ENCODE measurements around the gene ADAR.

ADAR gene

GRCh38 chr1:154616659-154617345, 8.8 kb upstream of the ADAR start:
- Histone ChIP-seq H3K36me3 (ENCODE audit: control insufficient read depth in 2 of 2, insufficient read depth in 2 of 2, low read length in 2 of 2) (no peaks in the 10 kb centered on the region), H3K27me3 (ENCODE audit: control insufficient read depth in 2 of 2, insufficient read depth in 2 of 2, low read length in 2 of 2) (no peaks in the 10 kb centered on the region), H3K9ac (ENCODE audit: low read depth in 1 of 2, low read length in 2 of 2) (no peak overlapping the region), H3K27ac (ENCODE audit: low read depth in 2 of 2, low read length in 2 of 2) (no peak overlapping the region), H3K9me3 (ENCODE audit: control insufficient read depth in 2 of 2, low read length in 2 of 2) (no peaks in the 10 kb centered on the region), H3K4me1 (ENCODE audit: control insufficient read depth in 2 of 2, insufficient read depth in 2 of 2, low read length in 2 of 2) (no peaks in the 10 kb centered on the region), H3K4me3 (ENCODE audit: low read length in 2 of 2) (no peak overlapping the region)

- Histone ChIP-seq H3K27ac (ENCODE audit: low read depth in 2 of 2, low read length in 2 of 2) (no peak overlapping the region), H3K4me3 (ENCODE audit: low read length in 2 of 2) (no peak overlapping the region), H3K9ac (ENCODE audit: low read depth in 1 of 2, low read length in 2 of 2) (no peak overlapping the region), H3K27me3 (ENCODE audit: control insufficient read depth in 2 of 2, insufficient read depth in 2 of 2, low read length in 2 of 2) (no peaks in the 10 kb centered on the region), H3K4me1 (ENCODE audit: control insufficient read depth in 2 of 2, insufficient read depth in 2 of 2, low read length in 2 of 2) (no peaks in the 10 kb centered on the region), H3K9me3 (ENCODE audit: control insufficient read depth in 2 of 2, low read length in 2 of 2) (no peaks in the 10 kb centered on the region), H3K36me3 (ENCODE audit: control insufficient read depth in 2 of 2, insufficient read depth in 2 of 2, low read length in 2 of 2) (no peaks in the 10 kb centered on the region)
Observed at GRCh38 chr1:154615411-154615810, 7.4 kb upstream of the ADAR start.

DNA sequence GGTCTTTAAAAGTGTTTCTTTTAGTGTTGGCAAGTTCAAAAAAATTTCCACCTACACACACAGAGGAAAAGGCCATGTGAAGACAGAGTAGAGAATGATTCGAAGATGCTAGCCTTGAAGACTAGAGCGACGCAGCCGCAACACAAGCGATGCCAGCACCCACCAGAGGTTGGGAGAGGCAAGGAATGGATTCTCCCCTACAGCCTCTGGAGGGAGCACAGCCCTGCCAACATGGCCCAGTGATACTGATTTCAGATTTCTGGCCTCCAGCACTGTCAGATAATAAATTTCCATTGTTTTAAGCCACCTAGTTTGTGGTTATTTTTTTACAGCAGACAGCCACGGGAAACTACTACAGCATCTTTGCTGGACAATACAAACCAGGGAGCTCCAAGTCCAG, 6.9 kb upstream of the ADAR start:
- Histone ChIP-seq H3K36me3 (ENCODE audit: control insufficient read depth in 2 of 2, insufficient read depth in 2 of 2, low read length in 2 of 2) (no peaks in the 10 kb centered on the region), H3K9me3 (ENCODE audit: control insufficient read depth in 2 of 2, low read length in 2 of 2) (no peaks in the 10 kb centered on the region), H3K27me3 (ENCODE audit: control insufficient read depth in 2 of 2, insufficient read depth in 2 of 2, low read length in 2 of 2) (no peaks in the 10 kb centered on the region), H3K4me3 (ENCODE audit: low read length in 2 of 2) (no peak overlapping the region), H3K4me1 (ENCODE audit: control insufficient read depth in 2 of 2, insufficient read depth in 2 of 2, low read length in 2 of 2) (no peaks in the 10 kb centered on the region), H3K27ac (ENCODE audit: low read depth in 2 of 2, low read length in 2 of 2) (no peak overlapping the region), H3K9ac (ENCODE audit: low read depth in 1 of 2, low read length in 2 of 2) (no peak overlapping the region)

GRCh38 chr1:154614247-154614646, 6.3 kb upstream of the ADAR start:
- Histone ChIP-seq H3K9ac (ENCODE audit: low read depth in 1 of 2, low read length in 2 of 2) (no peak overlapping the region), H3K4me3 (ENCODE audit: low read length in 2 of 2) (no peak overlapping the region), H3K36me3 (ENCODE audit: control insufficient read depth in 2 of 2, insufficient read depth in 2 of 2, low read length in 2 of 2) (no peaks in the 10 kb centered on the region), H3K9me3 (ENCODE audit: control insufficient read depth in 2 of 2, low read length in 2 of 2) (no peaks in the 10 kb centered on the region), H3K27me3 (ENCODE audit: control insufficient read depth in 2 of 2, insufficient read depth in 2 of 2, low read length in 2 of 2) (no peaks in the 10 kb centered on the region), H3K4me1 (ENCODE audit: control insufficient read depth in 2 of 2, insufficient read depth in 2 of 2, low read length in 2 of 2) (no peaks in the 10 kb centered on the region), H3K27ac (ENCODE audit: low read depth in 2 of 2, low read length in 2 of 2) (no peak overlapping the region)

- Histone ChIP-seq H3K4me3 (ENCODE audit: low read length in 2 of 2) (no peak overlapping the region), H3K27me3 (ENCODE audit: control insufficient read depth in 2 of 2, insufficient read depth in 2 of 2, low read length in 2 of 2) (no peaks in the 10 kb centered on the region), H3K36me3 (ENCODE audit: control insufficient read depth in 2 of 2, insufficient read depth in 2 of 2, low read length in 2 of 2) (no peaks in the 10 kb centered on the region), H3K9ac (ENCODE audit: low read depth in 1 of 2, low read length in 2 of 2) (no peak overlapping the region), H3K27ac (ENCODE audit: low read depth in 2 of 2, low read length in 2 of 2) (no peak overlapping the region), H3K9me3 (ENCODE audit: control insufficient read depth in 2 of 2, low read length in 2 of 2) (no peaks in the 10 kb centered on the region), H3K4me1 (ENCODE audit: control insufficient read depth in 2 of 2, insufficient read depth in 2 of 2, low read length in 2 of 2) (peaks cover 4 to 11% of the 10 kb centered on the region in 2 donors)
Observed at GRCh38 chr1:154611150-154611862, 3.3 kb upstream of the ADAR start.

GRCh38 chr1:154609398-154610380, 1.7 kb upstream of the ADAR start:
- Histone ChIP-seq H3K4me3 (ENCODE audit: low read length in 2 of 2) (peak overlapping the region in 1 of 2 donors; percentile 94), H3K4me1 (ENCODE audit: control insufficient read depth in 2 of 2, insufficient read depth in 2 of 2, low read length in 2 of 2) (peaks cover 10 to 17% of the 10 kb centered on the region in 2 donors), H3K9ac (ENCODE audit: low read depth in 1 of 2, low read length in 2 of 2) (peak overlapping the region; percentile 3 to 49), H3K27ac (ENCODE audit: low read depth in 2 of 2, low read length in 2 of 2) (peak overlapping the region; percentile 96), H3K27me3 (ENCODE audit: control insufficient read depth in 2 of 2, insufficient read depth in 2 of 2, low read length in 2 of 2) (no peaks in the 10 kb centered on the region), H3K36me3 (ENCODE audit: control insufficient read depth in 2 of 2, insufficient read depth in 2 of 2, low read length in 2 of 2) (peaks cover 0 to 4% of the 10 kb centered on the region in 2 donors), H3K9me3 (ENCODE audit: control insufficient read depth in 2 of 2, low read length in 2 of 2) (no peaks in the 10 kb centered on the region)

DNA sequence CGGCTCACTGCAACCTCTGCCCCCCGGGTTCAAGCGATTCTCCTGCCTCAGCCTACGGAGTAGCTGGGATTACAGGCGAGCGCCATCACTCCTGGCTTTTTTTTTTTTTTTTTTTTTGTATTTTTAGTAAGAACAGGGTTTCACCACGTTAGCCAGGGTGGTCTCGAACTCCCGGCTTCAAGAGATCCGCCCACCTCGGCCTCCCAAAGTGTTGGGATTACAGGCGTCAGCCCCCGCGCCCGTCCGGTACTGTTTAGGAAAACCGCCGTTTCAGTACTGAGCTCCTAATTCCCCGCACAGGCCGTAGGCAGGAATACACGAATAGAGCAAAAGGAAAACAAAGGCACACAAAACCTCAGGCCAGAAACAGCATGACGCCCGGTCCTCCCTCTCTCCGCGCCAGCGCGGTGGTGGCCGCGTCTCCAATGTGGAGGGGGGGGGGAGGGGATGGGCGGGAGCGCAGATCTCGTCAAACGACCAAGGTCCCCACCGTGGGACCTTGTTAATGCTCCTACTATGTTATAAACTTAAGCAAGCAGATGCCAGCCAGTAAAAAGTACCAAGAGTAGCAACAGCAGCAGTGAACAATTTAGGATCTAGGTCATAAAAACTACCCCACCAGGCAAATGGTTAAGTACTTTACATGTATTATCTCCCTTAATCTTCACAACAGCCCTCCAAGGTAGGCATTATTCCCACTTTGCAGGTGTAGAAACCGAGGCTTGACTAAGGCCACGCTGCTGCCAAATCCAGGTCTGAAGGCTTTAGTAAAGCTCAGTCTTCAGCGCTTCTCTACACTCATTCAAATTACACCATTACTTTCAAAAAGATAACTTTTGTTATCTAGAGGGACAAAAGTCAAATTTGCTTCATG, 648 bp upstream of the ADAR start:
- Histone ChIP-seq H3K36me3 (ENCODE audit: control insufficient read depth in 2 of 2, insufficient read depth in 2 of 2, low read length in 2 of 2) (peaks cover 0 to 4% of the 10 kb centered on the region in 2 donors), H3K9me3 (ENCODE audit: control insufficient read depth in 2 of 2, low read length in 2 of 2) (no peaks in the 10 kb centered on the region), H3K4me1 (ENCODE audit: control insufficient read depth in 2 of 2, insufficient read depth in 2 of 2, low read length in 2 of 2) (peaks cover 10 to 17% of the 10 kb centered on the region in 2 donors), H3K27ac (ENCODE audit: low read depth in 2 of 2, low read length in 2 of 2) (peak overlapping the region; percentile 96), H3K27me3 (ENCODE audit: control insufficient read depth in 2 of 2, insufficient read depth in 2 of 2, low read length in 2 of 2) (no peaks in the 10 kb centered on the region), H3K4me3 (ENCODE audit: low read length in 2 of 2) (peak overlapping the region; percentile 94 to 98), H3K9ac (ENCODE audit: low read depth in 1 of 2, low read length in 2 of 2) (peak overlapping the region; percentile 89 to 96)

DNA sequence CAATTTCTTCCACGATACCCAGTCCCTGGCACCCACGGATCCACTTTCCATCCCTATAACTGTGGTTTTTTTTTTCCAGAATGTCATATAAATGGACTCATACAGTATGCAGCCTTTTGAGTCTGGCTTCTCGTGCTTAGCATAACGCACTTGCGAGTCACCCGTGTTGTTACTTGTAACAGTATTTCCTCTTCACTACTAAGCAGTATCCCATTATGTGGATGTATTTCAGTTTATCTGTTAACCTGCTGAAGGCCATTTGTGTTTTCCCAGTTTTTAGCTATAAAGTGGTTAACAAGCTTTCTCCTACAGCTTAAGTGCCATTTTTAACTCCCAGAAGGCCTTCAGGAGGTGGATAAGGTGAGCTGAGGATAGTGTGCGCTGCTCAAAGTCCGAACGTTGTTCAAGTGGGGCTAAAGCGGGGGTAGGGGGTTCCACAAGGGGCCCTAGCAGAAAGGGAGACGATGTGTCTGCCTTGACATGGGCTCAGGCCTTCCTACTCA, 829 bp downstream of the ADAR start:
- H3K4me3 ChIP-seq (ENCODE audit: low read length in 2 of 2), result peak overlapping the region; percentile 94 to 98
- peak overlapping the region; percentile 89 to 96 for H3K9ac ChIP-seq (ENCODE audit: low read depth in 1 of 2, low read length in 2 of 2)
- H3K36me3 ChIP-seq (ENCODE audit: control insufficient read depth in 2 of 2, insufficient read depth in 2 of 2, low read length in 2 of 2), result peaks cover 4 to 8% of the 10 kb centered on the region in 2 donors
- H3K9me3 ChIP-seq (ENCODE audit: control insufficient read depth in 2 of 2, low read length in 2 of 2), result no peaks in the 10 kb centered on the region
- H3K27me3 ChIP-seq (ENCODE audit: control insufficient read depth in 2 of 2, insufficient read depth in 2 of 2, low read length in 2 of 2), result no peaks in the 10 kb centered on the region
- peak overlapping the region; percentile 96 for H3K27ac ChIP-seq (ENCODE audit: low read depth in 2 of 2, low read length in 2 of 2)
- peaks cover 10 to 17% of the 10 kb centered on the region in 2 donors for H3K4me1 ChIP-seq (ENCODE audit: control insufficient read depth in 2 of 2, insufficient read depth in 2 of 2, low read length in 2 of 2)

GRCh38 chr1:154605534-154605933, 2.5 kb downstream of the ADAR start:
- peaks cover 10 to 17% of the 10 kb centered on the region in 2 donors for H3K4me1 ChIP-seq (ENCODE audit: control insufficient read depth in 2 of 2, insufficient read depth in 2 of 2, low read length in 2 of 2)

More at GRCh38 chr1:154605534-154605933, 2.5 kb downstream of the ADAR start:
- no peak overlapping the region for H3K27ac ChIP-seq (ENCODE audit: low read depth in 2 of 2, low read length in 2 of 2)
- no peak overlapping the region for H3K4me3 ChIP-seq (ENCODE audit: low read length in 2 of 2)
- no peaks in the 10 kb centered on the region for H3K9me3 ChIP-seq (ENCODE audit: control insufficient read depth in 2 of 2, low read length in 2 of 2)
- peaks cover 20 to 25% of the 10 kb centered on the region in 2 donors for H3K36me3 ChIP-seq (ENCODE audit: control insufficient read depth in 2 of 2, insufficient read depth in 2 of 2, low read length in 2 of 2)
- no peak overlapping the region for H3K9ac ChIP-seq (ENCODE audit: low read depth in 1 of 2, low read length in 2 of 2)
- no peaks in the 10 kb centered on the region for H3K27me3 ChIP-seq (ENCODE audit: control insufficient read depth in 2 of 2, insufficient read depth in 2 of 2, low read length in 2 of 2)
